Neural cell (in vitro differentiated cells): ENCODE measurements around the gene SPAG7. TPM values are rescaled to one million over a fixed set of nuclear protein-coding genes. Genes with fewer than 3 reads are reported as not detected.

Experiments used
- H2AFZ ChIP-seq: fragments of 200-600, 300-800 bp; sonication (generic), shearing (Covaris generic); 2 replicates; pipeline ENCODE4 v1.6.0; 2014; ENCODE audit warnings: low read depth, mild to moderate bottlenecking, antibody characterized with exemption, low read length, moderate library complexity
- H3F3A ChIP-seq: fragments of 200-600 bp; shearing (Covaris generic); 2 replicates; pipeline ENCODE4 v1.6.1; 2016; ENCODE audit warnings: mild to moderate bottlenecking, moderate library complexity, mixed read lengths, antibody characterized with exemption, low read length; ENCODE audit not compliant: insufficient read depth, poor library complexity, severe bottlenecking
- H3K27ac ChIP-seq: fragments of 200-600, 300-800 bp; sonication (generic), shearing (Covaris generic); 2 replicates; pipeline ENCODE4 v1.5.1; 2014; ENCODE audit warnings: mild to moderate bottlenecking, low read length, moderate library complexity
- H3K27me3 ChIP-seq: fragments of 300-800, 200-600 bp; sonication (generic), shearing (Covaris generic); 2 replicates; pipeline ENCODE4 v1.6.0; 2014; ENCODE audit warnings: mild to moderate bottlenecking, low read depth, low read length, moderate library complexity; ENCODE audit not compliant: insufficient read depth
- H3K36me3 ChIP-seq: fragments of 300-800, 200-600 bp; sonication (generic), shearing (Covaris generic); 2 replicates; pipeline ENCODE4 v1.5.1; 2014; ENCODE audit warnings: mild to moderate bottlenecking, antibody characterized with exemption, low read length, moderate library complexity; ENCODE audit not compliant: insufficient read depth
- H3K4me2 ChIP-seq: fragments of 300-800, 200-600 bp; sonication (generic), shearing (Covaris generic); 2 replicates; pipeline ENCODE4 v1.6.0; 2014; ENCODE audit warnings: mild to moderate bottlenecking, low read length
- H3K4me3 ChIP-seq: fragments of 300-800, 200-600 bp; sonication (generic), shearing (Covaris generic); 2 replicates; pipeline ENCODE4 v1.5.1; 2014; ENCODE audit warnings: mild to moderate bottlenecking, low read length, moderate library complexity
- H3K79me2 ChIP-seq: fragments of 200-600 bp; shearing (Covaris generic); replicated peaks from 2 replicates; pipeline ENCODE4 v1.6.0; 2014; ENCODE audit warnings: mild to moderate bottlenecking, low read length, moderate library complexity; ENCODE audit not compliant: insufficient read depth
- H3K9ac ChIP-seq: fragments of 300-800, 200-600 bp; sonication (generic), shearing (Covaris generic); 2 replicates; pipeline ENCODE4 v1.6.1; 2016; ENCODE audit warnings: mild to moderate bottlenecking, low read length, mixed read lengths
- H3K9me2 ChIP-seq: fragments of 200-600 bp; shearing (Covaris generic); 2 replicates; pipeline ENCODE4 v1.6.1; 2016; ENCODE audit warnings: mild to moderate bottlenecking, low read length, mixed read lengths; ENCODE audit not compliant: insufficient read depth
- H3K9me3 ChIP-seq: fragments of 200-600, 300-800 bp; sonication (generic), shearing (Covaris generic); 2 replicates; pipeline ENCODE4 v1.6.1; 2016; ENCODE audit warnings: mild to moderate bottlenecking, mixed run types, low read length, moderate library complexity, mixed read lengths
- H4K20me1 ChIP-seq: fragments of 200-600 bp; shearing (Covaris generic); 2 replicates; pipeline ENCODE4 v1.6.1; 2016; ENCODE audit warnings: mild to moderate bottlenecking, mixed run types; ENCODE audit not compliant: insufficient read depth
- CTCF ChIP-seq: fragments of 450-650 bp; IDR thresholded peaks from 2 replicates; pipeline ENCODE4 v1.5.1; 2014; ENCODE audit warnings: antibody characterized with exemption, mild to moderate bottlenecking, moderate library complexity; ENCODE audit not compliant: poor library complexity, severe bottlenecking
- EP300 ChIP-seq: fragments of 450-650 bp; conservative IDR thresholded peaks from 2 replicates; pipeline ENCODE4 v1.6.1; 2014; ENCODE audit warnings: antibody characterized with exemption, mild to moderate bottlenecking, moderate library complexity; ENCODE audit not compliant: poor library complexity, severe bottlenecking
- EZH2 ChIP-seq: fragments of 200-600, 300-800 bp; shearing (Covaris generic), sonication (generic); IDR thresholded peaks from 2 replicates; pipeline ENCODE4 v1.6.1; 2014; ENCODE audit warnings: antibody characterized with exemption, low read length, borderline replicate concordance, mild to moderate bottlenecking; ENCODE audit not compliant: insufficient read depth, poor library complexity, severe bottlenecking
- MXI1 ChIP-seq: fragments of 450-650 bp; conservative IDR thresholded peaks from 2 replicates; pipeline ENCODE4 v1.6.1; 2014; ENCODE audit warnings: antibody characterized with exemption, mild to moderate bottlenecking; ENCODE audit not compliant: poor library complexity, severe bottlenecking
- POLR2AphosphoS5 ChIP-seq: IDR thresholded peaks from 2 replicates; pipeline ENCODE4 v1.6.1; 2012
- RAD21 ChIP-seq: fragments of 450-650 bp; conservative IDR thresholded peaks from 2 replicates; pipeline ENCODE4 v1.6.1; 2014; ENCODE audit warnings: antibody characterized with exemption, mild to moderate bottlenecking, moderate library complexity
- REST ChIP-seq: IDR thresholded peaks from 2 replicates; pipeline ENCODE4 v1.6.1; 2012; ENCODE audit warnings: borderline replicate concordance
- SMC3 ChIP-seq: fragments of 450-650 bp; conservative IDR thresholded peaks from 2 replicates; pipeline ENCODE4 v1.6.1; 2014; ENCODE audit warnings: antibody characterized with exemption, mild to moderate bottlenecking, moderate library complexity; ENCODE audit not compliant: poor library complexity
- TAF1 ChIP-seq: IDR thresholded peaks from 2 replicates; pipeline ENCODE4 v1.6.1; 2012; ENCODE audit warnings: low read depth
- polyA plus RNA-seq: library from polyadenylated mRNA; depleted of rRNA; stranded (reverse); fragments of >200 nt; gene quantifications from 2 replicates; pipeline ENCODE4 v1.2.3, GENCODE V29; 2014

The SPAG7 gene
- polyA plus RNA-seq, 1 donor from 2014 or later, result 66.4 TPM

GRCh38 chr17:4941319-4941610, 26.4 kb downstream of the SPAG7 start:
- H3K4me2 ChIP-seq, result peak overlapping the region; percentile 86
- H3K9me2 ChIP-seq, result no peaks in the 10 kb centered on the region
- no peaks in the 10 kb centered on the region for H3K27me3 ChIP-seq
- H3K27ac ChIP-seq, result peak overlapping the region; percentile 97
- no peaks in the 10 kb centered on the region for H3K9me3 ChIP-seq
- no peak for TF ChIP-seq POLR2AphosphoS5
- TF ChIP-seq MXI1, result no peak
- TF ChIP-seq RAD21, result no peak
- TF ChIP-seq SMC3, result no peak
- TF ChIP-seq TAF1, result no peak
- TF ChIP-seq REST, result no peak
- no peak for TF ChIP-seq EZH2
- no peak for TF ChIP-seq CTCF
- no peak for TF ChIP-seq EP300
- H3F3A ChIP-seq, result no peaks in the 10 kb centered on the region
- H3K4me3 ChIP-seq, result peak overlapping the region; percentile 83
- H3K79me2 ChIP-seq, result peaks cover 23% of the 10 kb centered on the region
- H3K36me3 ChIP-seq, result no peaks in the 10 kb centered on the region
- peak overlapping the region; percentile 92 for H3K9ac ChIP-seq
- H4K20me1 ChIP-seq, result no peaks in the 10 kb centered on the region
- no peak overlapping the region for H2AFZ ChIP-seq

- TF ChIP-seq RAD21 (no peak), EZH2 (no peak), TAF1 (peak; percentile 17), REST (no peak), POLR2AphosphoS5 (peak; percentile 30), EP300 (no peak), CTCF (no peak), MXI1 (no peak), SMC3 (no peak)
- peak overlapping the region; percentile 97 for H3K27ac ChIP-seq
- H3K4me2 ChIP-seq, result peak overlapping the region; percentile 86
- H3K79me2 ChIP-seq, result peaks cover 23% of the 10 kb centered on the region
- no peaks in the 10 kb centered on the region for H3K27me3 ChIP-seq
- H3K4me3 ChIP-seq, result peak overlapping the region; percentile 83
- H3K9me2 ChIP-seq, result no peaks in the 10 kb centered on the region
- H3K9me3 ChIP-seq, result no peaks in the 10 kb centered on the region
- no peaks in the 10 kb centered on the region for H4K20me1 ChIP-seq
- H3F3A ChIP-seq, result no peaks in the 10 kb centered on the region
- H3K9ac ChIP-seq, result peak overlapping the region; percentile 92
- H3K36me3 ChIP-seq, result no peaks in the 10 kb centered on the region
- H2AFZ ChIP-seq, result peak overlapping the region; percentile 75
Measured at GRCh38 chr17:4940555-4941318, 26.9 kb downstream of the SPAG7 start.
